HepG2 (cell line): ENCODE results near the gene NEUROD1. TPM values are rescaled to one million over a fixed set of nuclear protein-coding genes. Genes with fewer than 3 reads are reported as not detected.

Experiments used
- ATF7-NPFF ChIP-seq: sonication (generic); formaldehyde crosslinking; IDR thresholded peaks from 2 replicates; pipeline ENCODE4 v1.8.1; 2023; ENCODE audit warnings: mild to moderate bottlenecking, low read depth, missing genetic modification reagents, moderate library complexity
- FOXC1 ChIP-seq: sonication (generic); formaldehyde crosslinking; IDR thresholded peaks from 2 replicates; pipeline ENCODE4 v1.8.0; 2022; ENCODE audit warnings: mild to moderate bottlenecking, missing genetic modification reagents, borderline replicate concordance
- PAX8 ChIP-seq: sonication (generic); formaldehyde crosslinking; IDR thresholded peaks from 2 replicates; pipeline ENCODE4 v1.8.0; 2022; ENCODE audit warnings: mild to moderate bottlenecking, missing genetic modification reagents, borderline replicate concordance
- THAP9 ChIP-seq: sonication (generic); formaldehyde crosslinking; IDR thresholded peaks from 2 replicates; pipeline ENCODE4; 2020; ENCODE audit warnings: missing genetic modification reagents, mild to moderate bottlenecking, borderline replicate concordance
- UBTF ChIP-seq: sonication (generic); formaldehyde crosslinking; IDR thresholded peaks from 2 replicates; pipeline ENCODE4 v1.4.0; 2020; ENCODE audit warnings: mild to moderate bottlenecking, missing genetic modification reagents
- XBP1 ChIP-seq: sonication (generic); formaldehyde crosslinking; IDR thresholded peaks from 2 replicates; pipeline ENCODE4 v1.5.0; 2020; ENCODE audit warnings: missing genetic modification reagents
- ZBTB37 ChIP-seq: sonication (generic); formaldehyde crosslinking; IDR thresholded peaks from 2 replicates; pipeline ENCODE4 v1.4.0; 2020; ENCODE audit warnings: mild to moderate bottlenecking, missing genetic modification reagents
- ZEB1 ChIP-seq: IDR thresholded peaks from 2 replicates; pipeline ENCODE4 v1.6.1; 2012; ENCODE audit warnings: mild to moderate bottlenecking, low read depth, inconsistent platforms; ENCODE audit not compliant: insufficient replicate concordance
- ZNF343 ChIP-seq: sonication (generic); formaldehyde crosslinking; IDR thresholded peaks from 2 replicates; pipeline ENCODE4 v1.4.0; 2020; ENCODE audit warnings: mild to moderate bottlenecking, missing genetic modification reagents
- ZNF646 ChIP-seq: sonication (generic); formaldehyde crosslinking; IDR thresholded peaks from 2 replicates; pipeline ENCODE4 v1.9.0; 2021; ENCODE audit warnings: mild to moderate bottlenecking, missing genetic modification reagents
- ZNF776 ChIP-seq: sonication (generic); formaldehyde crosslinking; IDR thresholded peaks from 2 replicates; pipeline ENCODE4 v1.4.0; 2020; ENCODE audit warnings: mild to moderate bottlenecking, missing genetic modification reagents
- polyA plus RNA-seq, 8 experiments: library from polyadenylated mRNA; depleted of rRNA in 3 of 8; stranded (reverse) in 7 of 8; unstranded in 1 of 8; fragments of >200 nt; fragmentation: Illumina TruSeq in 4 of 8; extraction: Trizol in 4 of 8; gene quantifications; 2 replicates each; pipeline versions ENCODE4 v1.2.1 to v1.2.3, GENCODE V29; 2011 to 2016; ENCODE audit warnings: low read depth in 4 of 8, missing spikeins in 1 of 8, mixed read lengths in 1 of 8; ENCODE audit not compliant: insufficient read depth in 1 of 8
- total RNA-seq, 5 experiments: library from RNA; depleted of rRNA; stranded (reverse); fragments of >200 nt; fragmentation: Illumina TruSeq; extraction: Trizol; gene quantifications; 2 replicates each; pipeline ENCODE4 v1.2.3, GENCODE V29; 2016; ENCODE audit warnings: low read depth in 1 of 5
- TF ChIP-seq, protein P1 (sequence below): sonication (generic); formaldehyde crosslinking; IDR thresholded peaks from 2 replicates; pipeline ENCODE4 v1.4.0; 2020; ENCODE audit warnings: missing genetic modification reagents; ENCODE audit errors: not compliant biosample characterization

The NEUROD1 gene
- total and polyA plus RNA-seq, 2 of the 13 experiments (the other 11 are each of a cell fraction or from before 2014, with no cell fraction given): not detected

- TF ChIP-seq, protein P1, sequence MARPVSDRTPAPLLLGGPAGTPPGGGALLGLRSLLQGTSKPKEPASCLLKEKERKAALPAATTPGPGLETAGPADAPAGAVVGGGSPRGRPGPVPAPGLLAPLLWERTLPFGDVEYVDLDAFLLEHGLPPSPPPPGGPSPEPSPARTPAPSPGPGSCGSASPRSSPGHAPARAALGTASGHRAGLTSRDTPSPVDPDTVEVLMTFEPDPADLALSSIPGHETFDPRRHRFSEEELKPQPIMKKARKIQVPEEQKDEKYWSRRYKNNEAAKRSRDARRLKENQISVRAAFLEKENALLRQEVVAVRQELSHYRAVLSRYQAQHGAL: peak; percentile 97
- TF ChIP-seq FOXC1 (CRISPR knock-in tag) (peak; percentile 90; the same call in 1 of the 2 replicates), ZNF343 (CRISPR knock-in tag) (peak; percentile 79; the same call in 1 of the 2 replicates), ZBTB37 (CRISPR knock-in tag) (no peak; the same call in 1 of the 2 replicates), ZNF776 (CRISPR knock-in tag) (no peak; the same call in 1 of the 2 replicates), PAX8 (peak; percentile 72; the same call in 1 of the 2 replicates), ZEB1 (no peak), THAP9 (CRISPR knock-in tag) (no peak; the same call in 1 of the 2 replicates), XBP1 (CRISPR knock-in tag) (peak; percentile 91), ATF7-NPFF (peak; percentile 91; the same call in 1 of the 2 replicates), UBTF (CRISPR knock-in tag) (0 out of 2 replicates have a peak, but pooled peaks have one; percentile 21), ZNF646 (CRISPR knock-in tag) (no peak)
Measured at GRCh38 chr2:181677912-181678586, 2.3 kb downstream of the NEUROD1 start (continued).
